T follicular helper cell (primary cell): Measurements from ENCODE around the gene CAMK2D.

Experiments used
- DNase-seq: peaks from one replicate; pipeline ENCODE4 v3.0.0-alpha.2; 2020; ENCODE audit warnings: low read depth

The CAMK2D gene

GRCh38 chr4:113763029-113763285, 1.4 kb upstream of the CAMK2D start:
- DNase-seq, result no peak

- peak; percentile 98 for DNase-seq
Measured at GRCh38 chr4:113762186-113763028, 869 bp upstream of the CAMK2D start.

DNA sequence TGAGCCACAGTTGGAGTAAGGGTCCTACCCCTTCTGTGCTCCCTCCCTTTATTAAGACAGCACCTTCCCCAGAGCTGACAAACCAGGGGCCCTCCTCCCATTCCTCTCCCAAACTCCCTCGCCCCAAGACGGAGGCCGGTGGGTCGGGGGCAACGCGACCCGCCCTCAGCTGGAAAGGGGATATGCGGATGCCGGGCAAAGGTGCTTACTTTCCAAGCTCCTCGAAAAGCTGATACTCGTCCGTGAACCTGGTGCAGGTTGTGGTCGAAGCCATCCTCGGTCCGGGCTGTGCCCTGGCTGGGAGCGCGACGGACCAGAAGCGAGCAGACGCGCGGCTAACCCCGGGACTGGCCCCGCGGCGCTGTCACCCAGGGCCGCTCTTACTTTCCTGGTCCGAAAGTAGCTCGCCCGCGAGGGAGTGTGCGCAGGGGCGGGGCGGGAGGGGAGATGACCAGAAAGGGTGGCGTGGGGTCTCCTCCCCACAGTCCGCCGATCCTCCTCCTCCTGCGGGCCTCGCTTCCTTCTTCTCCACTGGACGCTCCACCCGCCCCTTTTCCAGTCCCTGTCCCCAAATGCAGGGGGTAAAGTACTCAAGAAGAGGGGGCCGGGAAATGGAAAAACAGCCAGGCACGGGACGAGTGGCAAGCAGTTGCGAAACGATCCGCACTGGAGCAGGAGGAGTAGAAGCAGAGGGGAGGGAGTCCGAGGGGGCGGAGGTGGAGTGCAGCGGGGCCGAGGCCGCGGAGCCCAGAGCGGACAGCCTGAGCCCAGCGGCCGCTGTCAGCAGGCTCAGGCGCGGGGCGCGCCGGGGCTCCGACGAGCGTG, 531 bp downstream of the CAMK2D start:
- DNase-seq, result peak; percentile 12

- no peak for DNase-seq
Measured at GRCh38 chr4:113760094-113760794, 1.3 kb downstream of the CAMK2D start.

GRCh38 chr4:113759696-113760093, 1.8 kb downstream of the CAMK2D start:
- DNase-seq, result no peak

DNA sequence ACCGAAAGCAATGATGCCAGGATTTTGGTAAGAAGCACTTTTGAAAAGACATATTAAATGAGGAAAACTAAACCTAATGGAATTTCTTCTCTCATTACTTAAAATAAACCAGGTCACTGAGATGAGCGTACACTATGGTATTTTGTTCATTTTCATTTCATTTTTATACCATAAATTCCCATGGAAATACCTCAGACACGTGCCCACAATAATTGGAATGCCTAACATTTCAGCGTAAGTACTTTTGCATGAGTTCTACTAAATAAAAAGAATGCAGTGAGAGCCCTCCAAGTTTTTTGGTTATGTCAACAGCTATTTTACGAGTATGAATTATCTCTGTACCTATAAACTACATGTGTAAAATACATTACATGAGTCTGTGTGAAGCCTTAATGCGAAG, 3.2 kb downstream of the CAMK2D start:
- no peak for DNase-seq

GRCh38 chr4:113757486-113757885, 4.1 kb downstream of the CAMK2D start:
- no peak for DNase-seq

DNA sequence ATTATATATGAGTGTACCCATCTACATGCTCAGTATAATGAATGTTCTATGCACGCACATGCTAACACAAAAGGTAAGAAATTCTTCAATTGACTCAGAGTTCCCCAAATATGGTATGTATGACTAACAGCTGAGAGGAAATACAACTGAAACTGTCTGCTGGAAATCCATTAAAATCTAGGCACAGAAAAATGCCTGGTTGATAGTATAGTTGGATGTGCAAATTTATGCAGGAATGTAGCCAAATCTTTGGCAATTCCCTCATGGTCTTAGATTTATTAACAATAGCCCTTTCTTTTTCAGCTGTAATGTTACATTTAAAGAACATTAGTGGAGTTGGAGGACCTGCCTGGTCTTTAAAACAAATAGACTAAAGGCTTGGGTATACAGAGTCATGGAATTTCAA, 5.5 kb downstream of the CAMK2D start:
- DNase-seq, result no peak

DNA sequence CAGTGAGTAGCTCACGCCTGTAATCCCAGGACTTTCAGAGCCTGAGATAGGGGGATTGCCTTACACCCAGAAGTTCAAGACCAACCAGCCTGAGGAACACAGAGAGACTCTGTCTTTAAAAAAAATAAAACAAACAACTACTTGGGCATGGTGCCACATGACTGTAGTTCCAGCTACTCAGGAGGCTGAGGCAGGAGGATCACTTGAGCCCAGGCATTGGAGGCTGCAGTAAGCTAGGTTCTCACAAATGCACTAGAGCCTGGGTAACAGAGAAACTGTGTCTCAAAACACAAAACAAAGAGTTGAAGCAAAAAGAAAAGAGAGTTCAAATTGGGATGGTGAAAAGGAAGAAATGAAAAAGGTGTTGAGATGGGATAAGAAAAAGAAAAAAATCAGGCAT, 10.8 kb downstream of the CAMK2D start:
- DNase-seq, result no peak

DNA sequence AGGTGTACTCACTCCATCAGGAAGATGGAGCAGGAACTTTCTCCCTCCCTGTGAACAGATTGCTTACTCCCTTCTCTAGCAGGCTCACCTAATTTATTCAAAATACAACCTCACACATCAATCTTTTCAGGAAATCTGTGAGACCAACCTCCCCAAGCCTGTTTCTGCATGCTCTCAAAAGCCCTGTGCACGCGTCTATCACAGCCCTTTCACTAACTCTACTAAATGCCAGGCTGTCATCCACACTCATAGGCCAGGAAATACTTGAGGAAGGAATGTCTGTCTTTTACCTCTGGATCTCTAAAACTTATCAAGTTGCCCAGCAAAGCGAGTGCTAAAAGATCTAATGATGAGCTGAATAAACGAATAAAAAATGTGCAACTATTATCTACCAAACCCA, 11.2 kb downstream of the CAMK2D start:
- DNase-seq, result no peak

DNA sequence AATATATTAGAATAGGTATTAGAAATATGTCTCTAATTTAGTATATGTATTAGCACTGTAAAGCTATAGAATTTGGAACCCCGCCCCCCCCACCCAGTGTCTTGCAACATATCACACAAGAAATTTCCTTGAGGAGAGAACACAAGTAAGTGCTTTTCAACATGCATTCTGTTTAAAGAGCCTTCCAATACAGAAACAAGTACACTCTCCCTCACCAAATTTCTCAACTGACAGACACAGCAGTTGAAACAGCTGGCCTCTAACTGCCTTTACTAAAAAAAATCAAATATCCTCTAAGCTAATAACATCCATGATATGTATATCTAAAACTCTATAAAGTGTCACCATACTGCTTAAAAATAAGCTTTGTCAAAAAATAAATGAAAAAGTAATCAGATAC, 12.4 kb downstream of the CAMK2D start:
- no peak for DNase-seq

GRCh38 chr4:113747949-113748348, 13.6 kb downstream of the CAMK2D start:
- no peak for DNase-seq

- no peak for DNase-seq
Measured at GRCh38 chr4:113745711-113746110, 15.8 kb downstream of the CAMK2D start.

- no peak for DNase-seq
Measured at GRCh38 chr4:113744667-113745240, 16.8 kb downstream of the CAMK2D start.

GRCh38 chr4:113743690-113744089, 17.8 kb downstream of the CAMK2D start:
- no peak for DNase-seq

- DNase-seq, result no peak
Measured at GRCh38 chr4:113742643-113743042, 18.9 kb downstream of the CAMK2D start.

DNA sequence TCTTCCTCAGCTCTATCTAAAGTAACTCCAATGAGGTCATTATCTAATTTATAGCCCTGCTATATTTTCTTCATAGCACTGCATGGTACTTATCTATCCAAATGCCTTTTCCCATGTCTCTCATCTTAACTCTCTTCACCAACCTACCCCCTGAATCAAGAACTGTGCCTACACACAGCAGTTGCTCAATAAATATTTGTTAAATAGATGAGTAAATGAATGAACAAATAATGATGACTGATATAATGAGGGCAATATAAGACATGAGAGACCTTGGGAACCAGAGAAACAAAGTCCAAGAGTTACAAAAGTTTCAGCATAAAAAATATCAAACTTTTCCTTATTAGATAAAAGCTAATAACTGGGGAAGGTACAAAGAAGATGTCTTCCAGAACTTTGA, 19.6 kb downstream of the CAMK2D start:
- DNase-seq, result no peak

DNA sequence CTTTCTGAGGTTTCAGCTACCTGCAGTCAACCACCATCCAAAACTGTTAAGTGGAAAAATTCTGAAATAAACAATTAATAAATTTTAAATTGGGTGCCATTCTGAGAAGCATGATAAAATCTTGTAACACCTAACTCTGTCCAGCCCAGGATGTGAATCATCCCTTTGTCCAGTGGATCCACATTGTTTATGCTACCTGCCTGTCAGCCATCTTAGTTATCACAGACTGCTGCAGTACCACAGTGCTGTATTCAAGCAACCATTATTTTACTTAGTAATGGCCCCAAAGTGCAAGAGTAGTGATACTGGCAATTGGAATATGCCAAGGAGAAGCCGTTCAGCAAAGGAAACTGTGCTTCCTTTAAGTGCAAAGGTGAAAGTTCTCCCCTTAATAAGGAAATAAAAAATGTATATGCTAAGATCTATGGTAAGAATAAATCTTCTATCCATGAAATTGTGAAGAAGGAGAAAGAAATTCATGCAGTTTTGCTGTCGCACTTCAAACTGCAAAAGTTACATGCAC, 20.6 kb downstream of the CAMK2D start:
- DNase-seq, result no peak

DNA sequence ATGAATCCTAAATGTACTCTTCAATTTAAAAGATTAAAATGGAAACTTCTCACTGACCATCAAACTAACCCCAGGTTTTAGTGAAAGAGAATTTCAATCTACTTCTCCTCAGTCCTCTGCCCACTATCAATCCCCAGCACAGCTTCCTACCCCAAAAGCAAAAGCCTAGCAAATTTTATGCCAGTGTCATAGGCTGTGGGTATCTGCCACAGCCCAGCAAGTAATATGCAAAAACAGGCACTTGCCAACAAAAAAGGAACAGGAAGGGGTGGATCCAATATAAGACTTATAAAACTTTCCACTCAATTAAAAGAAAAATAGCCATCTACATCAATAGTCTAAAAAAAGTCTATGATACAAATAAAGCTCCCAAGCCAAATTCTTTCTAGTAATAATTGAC, 22.3 kb downstream of the CAMK2D start:
- DNase-seq, result no peak

DNA sequence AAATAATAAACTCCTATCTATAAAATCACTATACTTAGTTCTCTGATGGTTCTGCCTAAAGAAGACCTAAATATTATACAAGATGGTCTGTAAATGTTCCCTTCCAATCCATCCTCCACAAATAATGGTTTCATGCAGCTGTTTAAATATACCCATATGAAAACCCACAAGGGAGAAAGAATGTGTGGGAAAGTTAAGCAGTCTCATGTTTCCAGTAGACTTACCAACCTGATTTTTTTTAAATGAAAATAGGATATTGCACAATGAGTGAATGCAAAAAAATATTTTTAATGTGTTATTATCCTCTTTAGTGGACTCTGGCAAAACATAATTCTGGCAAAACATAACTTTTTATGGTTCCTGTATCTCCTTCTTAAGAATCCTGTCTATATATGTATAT, 23.3 kb downstream of the CAMK2D start:
- no peak for DNase-seq

GRCh38 chr4:113733685-113734084, 27.9 kb downstream of the CAMK2D start:
- no peak for DNase-seq

- DNase-seq, result no peak
Measured at GRCh38 chr4:113732967-113733527, 28.5 kb downstream of the CAMK2D start.
